Measurements from ENCODE around the gene TANGO2. TPM values are rescaled to one million over a fixed set of nuclear protein-coding genes. Genes with fewer than 3 reads are reported as not detected.

The TANGO2 gene
- total and polyA plus RNA-seq, 2 of the 8 experiments (the other 6 are each of a cell fraction or from before 2014, with no cell fraction given): 10.1 to 18.4 TPM

- H2BK12ac ChIP-seq (ENCODE audit: low read depth, low read length): no peak overlapping the region
- peaks cover 9 to 18% of the 10 kb centered on the region in 2 experiments for H4K20me1 ChIP-seq (replicated peaks in 1 of 2; ENCODE audit: control insufficient read depth in 1 of 2, insufficient read depth in 2 of 2, low read length in 2 of 2)
- H3K27me3 ChIP-seq (replicated peaks in 1 of 4; ENCODE audit: control insufficient read depth in 3 of 4, extremely low read depth in 1 of 4, insufficient read depth in 3 of 4, low read length in 3 of 4): no peaks in the 10 kb centered on the region
- H2BK5ac ChIP-seq (ENCODE audit: low read depth, low read length): peak overlapping the region; percentile 62; the same call in 1 of the 2 replicates
- no peak overlapping the region for H3K4ac ChIP-seq (replicated peaks; ENCODE audit: insufficient read length, low read depth, low read length)
- peak overlapping the region; percentile 82; the same call in 1 of the 2 replicates for H4K8ac ChIP-seq (ENCODE audit: extremely low read depth, insufficient read depth, low read length)
- TF ChIP-seq MAX (IDR thresholded peaks at IDR 0.05) (peak; percentile 36; the same call in 1 of the 2 replicates), CEBPB (IDR thresholded peaks at IDR 0.05; ENCODE audit: low read depth, low read length) (no peak), POU5F1 (IDR thresholded peaks at IDR 0.05; ENCODE audit: low read depth, low read length) (no peak), SP4 (IDR thresholded peaks at IDR 0.05; ENCODE audit: low read length) (no peak), ASH2L (IDR thresholded peaks at IDR 0.05; ENCODE audit: low read length) (peak; percentile 6), SIN3A (conservative IDR thresholded peaks at IDR 0.05 in 1 of 2, IDR thresholded peaks at IDR 0.05 in 1 of 2; ENCODE audit: low read depth in 1 of 2, low read length in 2 of 2) (no peak), HDAC2 (IDR thresholded peaks at IDR 0.05; ENCODE audit: borderline replicate concordance in 1 of 2, low read depth in 2 of 2, low read length in 2 of 2) (no peak), TBP (IDR thresholded peaks at IDR 0.05; ENCODE audit: low read depth, low read length) (no peak), E2F6 (IDR thresholded peaks at IDR 0.05) (peak; percentile 74)
- CTCF ChIA-PET (ENCODE audit: partially characterized antibody): interaction anchor here (1.3 to 5.8 kb wide), 4 partner anchors 11 to 28 kb away, joined by 4 to 58 read pairs (median 30); no protein-coding TSS in a partner anchor
- H3K79me2 ChIP-seq (ENCODE audit: control insufficient read depth in 1 of 2, insufficient read depth in 2 of 2, low read length in 2 of 2): peaks cover 0 to 8% of the 10 kb centered on the region in 2 experiments; a peak in 1 of 4 replicates
- peak overlapping the region; percentile 29 for H4K91ac ChIP-seq (replicated peaks; ENCODE audit: insufficient read length, low read length)
- H3K56ac ChIP-seq (replicated peaks; ENCODE audit: insufficient read length, low read depth, low read length): no peak overlapping the region
- peak overlapping the region in 3 of 4 experiments; percentile 41 to 57 (median 42); a peak in 3 of 7 replicates for H3K9ac ChIP-seq (replicated peaks in 1 of 4; ENCODE audit: extremely low read depth in 1 of 4, low read depth in 3 of 4, low read length in 3 of 4)
- no peaks in the 10 kb centered on the region for H3K36me3 ChIP-seq (ENCODE audit: control insufficient read depth in 2 of 4, insufficient read depth in 4 of 4, low read length in 3 of 4)
- H3K27ac ChIP-seq (ENCODE audit: low read depth, low read length): 0 out of 2 replicates have a peak overlapping the region, but pooled peaks have one; percentile 3
- peak overlapping the region; percentile 58 to 89 for H3K4me2 ChIP-seq (ENCODE audit: insufficient read depth in 1 of 2, low read depth in 2 of 2, low read length in 2 of 2)
- peak overlapping the region; percentile 35 for H3K23ac ChIP-seq (ENCODE audit: insufficient read length)
- peak overlapping the region; percentile 13 for H4K5ac ChIP-seq (ENCODE audit: insufficient read length, low read depth, low read length)
- DNase-seq (ENCODE audit: low read depth in 1 of 2, low spot score in 2 of 2) (no peak), FAIRE-seq (no peak)
- H3K14ac ChIP-seq (ENCODE audit: insufficient read length): no peak overlapping the region
- H2AK5ac ChIP-seq (ENCODE audit: low read depth, low read length): no peak overlapping the region
- peaks cover 4% of the 10 kb centered on the region; the same call in 1 of the 2 replicates for H3K23me2 ChIP-seq (ENCODE audit: low read depth, low read length)
- no peak overlapping the region for H2BK120ac ChIP-seq (replicated peaks; ENCODE audit: low read depth, low read length)
- no peaks in the 10 kb centered on the region for H3K9me3 ChIP-seq (ENCODE audit: insufficient read depth in 2 of 2, low read depth in 1 of 2, low read length in 1 of 2)
- H3K4me3 ChIP-seq (ENCODE audit: extremely low read depth in 1 of 4, insufficient read depth in 2 of 4, low read depth in 3 of 4, low read length in 4 of 4): peak overlapping the region in 1 of 4 experiments; percentile 40; a peak in 1 of 8 replicates
- peaks cover 0 to 17% (median 11%) of the 10 kb centered on the region in 4 experiments; a peak in 5 of 7 replicates for H3K4me1 ChIP-seq (replicated peaks in 1 of 4; ENCODE audit: control insufficient read depth in 3 of 4, insufficient read depth in 4 of 4, low read length in 3 of 4)
- H3K18ac ChIP-seq (ENCODE audit: extremely low read depth, low read length): peak overlapping the region; percentile 9
- H2BK20ac ChIP-seq (ENCODE audit: low read length): no peak overlapping the region
- H3K79me1 ChIP-seq (ENCODE audit: low read depth, low read length): peaks cover 22% of the 10 kb centered on the region
- H2AFZ ChIP-seq (ENCODE audit: low read length): no peak overlapping the region
- 73% methylated on average over 19 of the region's 24 CpGs; no CpG with 5 or more reads in 1 of the 2 experiments for WGBS, 2 experiments (ENCODE audit: extremely low coverage in 1 of 2, insufficient coverage in 1 of 2, insufficient read length in 1 of 2, insufficient replicate concordance in 2 of 2, low coverage in 1 of 2, low lambda C conversion rate in 2 of 2, missing lambda C conversion rate in 1 of 2)
- no peak overlapping the region; the same call in 1 of the 2 replicates for H2BK15ac ChIP-seq (ENCODE audit: low read length)
- POLR2A ChIA-PET (ENCODE audit: partially characterized antibody): interaction anchor here (1.0 to 2.7 kb wide), 6 partner anchors 13 to 34 kb away, joined by 3 to 13 read pairs (median 8); partner anchors contain the start of gene TANGO2
Observed at GRCh38 chr22:19987394-19988306, 33.3 kb upstream of the TANGO2 start.

All from H1 (cell line).